Urothelium cell line (cell line): Measurements from ENCODE around the gene FEM1C.

ENCODE experiments used
- DNase-seq: peaks from one replicate; pipeline ENCODE4 v3.0.0; 2011; ENCODE audit warnings: low spot score, mixed read lengths
- FAIRE-seq: peaks from 2 replicates; lab custom pipeline; 2011; peaks lifted over from hg19 to GRCh38; lab: Jason Lieb, UNC

The FEM1C gene

GRCh38 chr5:115524199-115524847 is 20.3 kb downstream of the FEM1C start:
- DNase-seq (no peak), FAIRE-seq (no peak)

GRCh38 chr5:115522832-115523403 is 21.7 kb downstream of the FEM1C start:
- no peak for FAIRE-seq

GRCh38 chr5:115520191-115520590 is 24.4 kb downstream of the FEM1C start:
- FAIRE-seq = no peak
- no peak for DNase-seq

More at GRCh38 chr5:115522832-115523403, 21.7 kb downstream of the FEM1C start:
- no peak for DNase-seq

- FAIRE-seq = no peak
- no peak for DNase-seq
Observed at GRCh38 chr5:115516372-115516771, 28.2 kb downstream of the FEM1C start.

- no peak for FAIRE-seq
- DNase-seq = no peak
Observed at GRCh38 chr5:115514220-115514619, 30.4 kb downstream of the FEM1C start.

GRCh38 chr5:115511632-115512031 is 32.9 kb downstream of the FEM1C start:
- FAIRE-seq (no peak), DNase-seq (no peak)

- DNase-seq (no peak), FAIRE-seq (no peak)
Observed at GRCh38 chr5:115510145-115510645, 34.4 kb downstream of the FEM1C start.

GRCh38 chr5:115509547-115509946 is 35.0 kb downstream of the FEM1C start:
- DNase-seq = no peak
- no peak for FAIRE-seq

- DNase-seq (no peak), FAIRE-seq (no peak)
Observed at GRCh38 chr5:115507681-115508080, 36.9 kb downstream of the FEM1C start.

- FAIRE-seq (no peak), DNase-seq (no peak)
Observed at GRCh38 chr5:115503420-115503819, 41.2 kb downstream of the FEM1C start.

GRCh38 chr5:115501464-115502210 is 42.9 kb downstream of the FEM1C start:
- no peak for FAIRE-seq
- DNase-seq = no peak

- FAIRE-seq = no peak
- no peak for DNase-seq
Observed at GRCh38 chr5:115500225-115500624, 44.4 kb downstream of the FEM1C start.

- FAIRE-seq (no peak), DNase-seq (no peak)
Observed at GRCh38 chr5:115496936-115497576, 47.5 kb downstream of the FEM1C start.

GRCh38 chr5:115494570-115495289 is 49.8 kb downstream of the FEM1C start:
- DNase-seq (no peak), FAIRE-seq (no peak)

- no peak for DNase-seq
- no peak for FAIRE-seq
Observed at GRCh38 chr5:115490596-115490995, 54.0 kb downstream of the FEM1C start.

- FAIRE-seq = no peak
- DNase-seq = no peak
Observed at GRCh38 chr5:115489733-115490132, 54.8 kb downstream of the FEM1C start.

GRCh38 chr5:115487756-115488155 is 56.8 kb downstream of the FEM1C start:
- DNase-seq (no peak), FAIRE-seq (no peak)

- FAIRE-seq = no peak
- no peak for DNase-seq
Observed at GRCh38 chr5:115487168-115487567, 57.4 kb downstream of the FEM1C start.

GRCh38 chr5:115486728-115487127 is 57.8 kb downstream of the FEM1C start:
- DNase-seq = no peak
- no peak for FAIRE-seq

- DNase-seq (no peak), FAIRE-seq (no peak)
Observed at GRCh38 chr5:115484368-115484767, 60.2 kb downstream of the FEM1C start.

GRCh38 chr5:115480900-115481299 is 63.7 kb downstream of the FEM1C start:
- no peak for DNase-seq
- FAIRE-seq = no peak
